Mesendoderm (in vitro differentiated cells): ENCODE results near the gene TMEM154.

Experiments used
- DNase-seq: peaks from one replicate; pipeline ENCODE4 v3.0.0; 2013
- H2AK5ac ChIP-seq: 2 replicates; pipeline ENCODE4 v1.6.1; 2013; ENCODE audit warnings: low read length, inconsistent platforms
- H2BK120ac ChIP-seq: 2 replicates; pipeline ENCODE4 v1.6.1; 2013; ENCODE audit warnings: low read depth, mild to moderate bottlenecking, low read length, moderate library complexity, mixed read lengths
- H2BK15ac ChIP-seq: replicated peaks from 2 replicates; pipeline ENCODE4 v1.6.1; 2013; ENCODE audit warnings: low read depth, mild to moderate bottlenecking, moderate library complexity
- H2BK5ac ChIP-seq: 2 replicates; pipeline ENCODE4 v1.6.1; 2013; ENCODE audit warnings: low read length, inconsistent platforms
- H3K18ac ChIP-seq: 2 replicates; pipeline ENCODE4 v1.6.1; 2013; ENCODE audit warnings: mild to moderate bottlenecking, low read length, mixed read lengths
- H3K23ac ChIP-seq: one replicate; pipeline ENCODE4 v1.6.1; 2013; ENCODE audit warnings: low read length
- H3K27ac ChIP-seq: 2 replicates; pipeline ENCODE4 v1.5.1; 2013; ENCODE audit warnings: low read depth, mild to moderate bottlenecking, inconsistent platforms, low read length, moderate library complexity
- H3K27me3 ChIP-seq: 2 replicates; pipeline ENCODE4 v1.6.1; 2013; ENCODE audit warnings: low read length, control low read depth, mild to moderate bottlenecking, inconsistent platforms; ENCODE audit not compliant: insufficient read depth, poor library complexity
- H3K36me3 ChIP-seq: 2 replicates; pipeline ENCODE4 v1.6.1; 2013; ENCODE audit warnings: low read length, inconsistent platforms; ENCODE audit not compliant: control insufficient read depth, insufficient read depth
- H3K4ac ChIP-seq: one replicate; pipeline ENCODE4 v1.6.1; 2013; ENCODE audit warnings: low read depth, mild to moderate bottlenecking, low read length, moderate library complexity
- H3K4me1 ChIP-seq: 2 replicates; pipeline ENCODE4 v1.6.1; 2013; ENCODE audit warnings: low read depth, low read length, inconsistent platforms; ENCODE audit not compliant: control insufficient read depth
- H3K4me2 ChIP-seq: 2 replicates; pipeline ENCODE4 v1.6.1; 2013; ENCODE audit warnings: low read length
- H3K4me3 ChIP-seq: 2 replicates; pipeline ENCODE4 v1.5.1; 2013; ENCODE audit warnings: mild to moderate bottlenecking, low read length
- H3K56ac ChIP-seq: one replicate; pipeline ENCODE4 v1.6.1; 2013; ENCODE audit warnings: low read length
- H3K79me1 ChIP-seq: 2 replicates; pipeline ENCODE4 v1.6.1; 2013; ENCODE audit warnings: low read length, inconsistent platforms
- H3K79me2 ChIP-seq: 2 replicates; pipeline ENCODE4 v1.6.1; 2013; ENCODE audit warnings: mild to moderate bottlenecking, low read length; ENCODE audit not compliant: control insufficient read depth, insufficient read depth
- H3K9ac ChIP-seq: 2 replicates; pipeline ENCODE4 v1.6.1; 2013; ENCODE audit warnings: low read length, inconsistent platforms
- H4K5ac ChIP-seq: one replicate; pipeline ENCODE4 v1.6.1; 2013; ENCODE audit warnings: low read length
- H4K8ac ChIP-seq: one replicate; pipeline ENCODE4 v1.6.1; 2013; ENCODE audit warnings: low read depth, mild to moderate bottlenecking, control low read depth, low read length, moderate library complexity
- WGBS: extraction: QIAGEN DNeasy Blood & Tissue Kit; methylation state at CpG from one replicate; pipeline ENCODE4 v1.1.7; 2013; ENCODE audit warnings: low lambda C conversion rate, missing lambda C conversion rate; ENCODE audit not compliant: insufficient coverage; ENCODE audit errors: extremely low coverage; 5-methylcytosine and 5-hydroxymethylcytosine counted together

TMEM154 gene

GRCh38 chr4:152585023-152585441 lies 94.8 kb downstream of the TMEM154 start:
- Histone ChIP-seq H2BK15ac (no peak overlapping the region), H3K4me3 (no peak overlapping the region), H3K18ac (no peak overlapping the region), H3K27ac (no peak overlapping the region), H3K4me2 (no peak overlapping the region), H3K4me1 (no peaks in the 10 kb centered on the region), H4K8ac (no peak overlapping the region), H2AK5ac (no peak overlapping the region), H3K56ac (no peak overlapping the region), H3K9ac (no peak overlapping the region), H3K79me2 (no peaks in the 10 kb centered on the region), H3K79me1 (no peaks in the 10 kb centered on the region), H2BK5ac (no peak overlapping the region), H2BK120ac (no peak overlapping the region), H3K36me3 (no peaks in the 10 kb centered on the region), H4K5ac (no peak overlapping the region), H3K27me3 (no peaks in the 10 kb centered on the region), H3K23ac (no peak overlapping the region), H3K4ac (no peak overlapping the region)
- no peak for DNase-seq
- no CpG with 5 or more reads among the region's 7 CpGs for WGBS

DNA sequence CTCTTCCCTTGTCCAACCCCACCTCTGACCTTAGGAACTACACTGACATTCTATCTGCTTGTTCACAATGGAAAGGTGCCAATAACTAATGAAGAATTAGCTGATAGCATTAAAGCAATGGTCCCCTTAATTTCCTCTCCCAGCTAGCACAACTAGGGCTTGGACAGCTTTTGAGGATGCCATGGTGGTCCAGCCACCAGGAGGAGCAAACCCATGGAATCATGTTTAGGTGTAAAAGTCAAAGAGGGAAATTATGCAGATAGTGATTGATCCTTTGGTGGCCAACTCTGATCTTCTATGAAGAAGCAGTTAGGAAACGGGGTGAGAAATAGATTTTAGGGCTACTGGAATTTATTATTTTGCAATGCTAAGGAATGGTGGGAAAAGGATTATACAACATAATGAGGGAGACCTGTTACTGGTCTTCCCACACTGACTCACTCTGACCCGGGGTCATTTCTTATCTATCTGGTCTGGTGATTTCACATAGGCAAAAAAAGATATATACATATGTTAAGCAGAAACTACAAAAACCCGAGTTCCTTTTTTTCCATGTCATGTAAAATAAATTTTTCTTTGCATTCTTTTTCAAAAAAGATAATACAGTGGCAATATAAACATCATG lies 98.1 kb downstream of the TMEM154 start:
- peaks cover 4% of the 10 kb centered on the region for H3K4me1 ChIP-seq
- peak; percentile 41 for DNase-seq

DNA sequence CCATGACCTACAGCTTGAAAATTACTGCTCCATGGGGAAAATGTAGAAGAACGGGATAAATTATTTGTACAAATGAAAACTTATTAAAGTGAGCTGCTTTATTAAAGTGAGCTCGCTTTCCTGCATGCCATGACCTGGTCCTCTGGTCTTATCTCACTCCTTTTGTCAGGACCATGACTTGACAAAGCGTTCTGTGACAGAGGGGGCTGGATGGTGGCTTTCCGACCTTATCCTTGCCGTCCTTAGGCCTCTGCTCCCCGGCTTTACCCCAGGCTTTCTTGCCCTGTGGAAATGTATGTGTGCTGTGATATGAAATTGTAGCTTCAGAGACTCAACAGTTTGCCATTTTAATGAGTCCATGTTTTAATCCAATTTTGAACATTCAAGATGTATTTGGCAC lies 99.9 kb downstream of the TMEM154 start:
- H2AK5ac ChIP-seq: no peak overlapping the region
- H2BK120ac ChIP-seq: no peak overlapping the region
- H4K5ac ChIP-seq: no peak overlapping the region
- no peaks in the 10 kb centered on the region for H3K79me2 ChIP-seq
- no peak overlapping the region for H2BK5ac ChIP-seq
- no peak overlapping the region for H3K4me3 ChIP-seq
- no CpG with 5 or more reads among the region's 6 CpGs for WGBS
- no peak overlapping the region for H3K56ac ChIP-seq
- H2BK15ac ChIP-seq: no peak overlapping the region
- H3K27me3 ChIP-seq: no peaks in the 10 kb centered on the region
- peak; percentile 21 for DNase-seq
- no peaks in the 10 kb centered on the region for H3K36me3 ChIP-seq
- H3K4ac ChIP-seq: no peak overlapping the region
- no peak overlapping the region for H4K8ac ChIP-seq
- no peak overlapping the region for H3K27ac ChIP-seq
- H3K18ac ChIP-seq: no peak overlapping the region
- H3K4me2 ChIP-seq: no peak overlapping the region
- H3K9ac ChIP-seq: no peak overlapping the region
- no peak overlapping the region for H3K23ac ChIP-seq
- peaks cover 4% of the 10 kb centered on the region for H3K4me1 ChIP-seq
- H3K79me1 ChIP-seq: no peaks in the 10 kb centered on the region

More for the DNA sequence above, 98.1 kb downstream of the TMEM154 start:
- Histone ChIP-seq H3K27me3 (no peaks in the 10 kb centered on the region), H3K79me2 (no peaks in the 10 kb centered on the region), H3K18ac (no peak overlapping the region), H3K4me3 (no peak overlapping the region), H3K4me2 (no peak overlapping the region), H2BK120ac (no peak overlapping the region), H3K79me1 (no peaks in the 10 kb centered on the region), H3K9ac (no peak overlapping the region), H3K56ac (no peak overlapping the region), H3K23ac (no peak overlapping the region), H3K36me3 (no peaks in the 10 kb centered on the region), H3K4ac (no peak overlapping the region), H2BK5ac (no peak overlapping the region), H4K5ac (no peak overlapping the region), H2BK15ac (no peak overlapping the region), H2AK5ac (no peak overlapping the region), H3K27ac (no peak overlapping the region), H4K8ac (no peak overlapping the region)
- no CpG with 5 or more reads among the region's 3 CpGs for WGBS

DNA sequence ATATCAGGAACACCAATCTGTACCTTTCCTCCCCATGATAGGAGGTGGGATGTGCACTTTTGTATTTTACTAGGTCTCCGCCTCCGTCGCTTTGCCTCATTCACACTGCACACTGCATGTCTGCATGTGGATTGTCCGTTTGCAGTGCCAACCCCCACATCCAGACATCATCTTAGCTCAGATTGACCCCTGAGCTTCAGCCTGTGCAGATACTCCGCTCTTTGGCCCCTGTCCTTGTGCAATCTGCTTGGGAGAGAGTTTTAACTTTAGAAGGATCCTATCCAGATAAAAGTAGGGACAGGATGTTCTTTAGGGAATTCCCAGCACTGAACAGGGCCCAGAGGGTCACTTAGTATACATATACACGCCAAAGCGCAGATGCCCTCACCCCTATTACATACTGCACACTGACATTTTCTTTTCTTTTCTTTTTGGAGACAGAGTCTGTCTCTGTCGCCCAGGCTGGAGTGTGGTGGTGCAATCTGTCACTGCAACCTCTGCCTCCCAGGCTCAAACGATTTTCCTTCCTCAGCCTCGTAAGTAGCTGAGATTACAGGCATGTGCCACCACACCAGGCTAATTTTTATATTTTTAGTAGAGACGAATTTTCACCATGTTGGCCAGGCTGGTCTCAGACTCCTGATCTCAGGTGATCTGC lies 100.6 kb downstream of the TMEM154 start:
- no peak overlapping the region for H2AK5ac ChIP-seq
- no CpG with 5 or more reads among the region's 11 CpGs for WGBS

DNA sequence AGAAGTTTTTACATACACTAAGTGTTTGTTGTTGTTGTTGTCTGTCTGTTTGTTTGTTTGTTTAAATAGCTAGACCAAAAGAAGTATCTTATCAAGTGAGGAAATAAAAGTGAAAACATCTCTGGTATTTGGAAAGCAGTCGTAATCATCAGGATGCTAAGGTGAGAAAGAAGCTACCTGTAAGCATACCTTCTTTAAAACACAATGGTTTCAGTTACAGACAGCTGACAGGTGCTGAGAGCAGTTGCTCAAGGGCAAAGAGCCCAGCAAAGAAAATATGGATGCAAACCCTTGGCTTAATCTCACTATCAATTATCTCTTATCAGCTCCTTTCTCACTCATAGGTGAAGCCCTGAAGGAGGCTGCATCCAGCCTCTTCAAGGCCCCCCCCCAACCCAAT lies 101.1 kb downstream of the TMEM154 start:
- no peaks in the 10 kb centered on the region for H3K79me1 ChIP-seq
- no peak overlapping the region for H3K18ac ChIP-seq
- H3K56ac ChIP-seq: no peak overlapping the region
- no peak overlapping the region for H2BK120ac ChIP-seq
- H2BK15ac ChIP-seq: no peak overlapping the region
- H3K4me2 ChIP-seq: no peak overlapping the region
- no peak overlapping the region for H2BK5ac ChIP-seq
- no peaks in the 10 kb centered on the region for H3K36me3 ChIP-seq
- no peak overlapping the region for H3K27ac ChIP-seq
- H3K27me3 ChIP-seq: no peaks in the 10 kb centered on the region
- no peak overlapping the region for H4K5ac ChIP-seq
- no peak overlapping the region for H3K9ac ChIP-seq
- H3K4me1 ChIP-seq: peaks cover 4% of the 10 kb centered on the region
- no peak overlapping the region for H3K4me3 ChIP-seq
- no peaks in the 10 kb centered on the region for H3K79me2 ChIP-seq
- WGBS: no CpG with 5 or more reads among the region's 1 CpG
- H3K4ac ChIP-seq: no peak overlapping the region
- H2AK5ac ChIP-seq: no peak overlapping the region
- no peak overlapping the region for H3K23ac ChIP-seq
- DNase-seq: peak; percentile 56
- H4K8ac ChIP-seq: no peak overlapping the region

More for the DNA sequence above, 100.6 kb downstream of the TMEM154 start:
- no peak for DNase-seq
- Histone ChIP-seq H3K27me3 (no peaks in the 10 kb centered on the region), H3K79me2 (no peaks in the 10 kb centered on the region), H3K27ac (no peak overlapping the region), H4K8ac (no peak overlapping the region), H3K4ac (no peak overlapping the region), H4K5ac (no peak overlapping the region), H3K56ac (no peak overlapping the region), H2BK5ac (no peak overlapping the region), H3K9ac (no peak overlapping the region), H2BK15ac (no peak overlapping the region), H3K4me2 (no peak overlapping the region), H3K4me3 (no peak overlapping the region), H2BK120ac (no peak overlapping the region), H3K4me1 (peaks cover 4% of the 10 kb centered on the region), H3K18ac (no peak overlapping the region), H3K23ac (no peak overlapping the region), H3K79me1 (no peaks in the 10 kb centered on the region), H3K36me3 (no peaks in the 10 kb centered on the region)
